Keratinocyte (primary cell): ENCODE measurements around the gene RSPH1.

Source experiments
- EZH2 ChIP-seq: IDR thresholded peaks from one replicate; pipeline ENCODE4 v1.6.1; 2012; ENCODE audit warnings: inconsistent platforms, mild to moderate bottlenecking, low read length, moderate library complexity
- TF ChIP-seq, protein P1 (sequence below), 3 experiments: IDR thresholded peaks in 1 of 3; conservative IDR thresholded peaks in 1 of 3; optimal IDR thresholded peaks in 1 of 3; 2 replicates in 2 of 3; 3 replicates in 1 of 3; pipeline versions ENCODE3 to v1.5.1; 2011; ENCODE audit warnings: low read length in 3 of 3, mild to moderate bottlenecking in 3 of 3, moderate library complexity in 2 of 3, control low read depth in 1 of 3, inconsistent platforms in 1 of 3; ENCODE audit not compliant: insufficient read depth in 2 of 3; ENCODE audit errors: extremely low read depth in 1 of 3

DNA sequence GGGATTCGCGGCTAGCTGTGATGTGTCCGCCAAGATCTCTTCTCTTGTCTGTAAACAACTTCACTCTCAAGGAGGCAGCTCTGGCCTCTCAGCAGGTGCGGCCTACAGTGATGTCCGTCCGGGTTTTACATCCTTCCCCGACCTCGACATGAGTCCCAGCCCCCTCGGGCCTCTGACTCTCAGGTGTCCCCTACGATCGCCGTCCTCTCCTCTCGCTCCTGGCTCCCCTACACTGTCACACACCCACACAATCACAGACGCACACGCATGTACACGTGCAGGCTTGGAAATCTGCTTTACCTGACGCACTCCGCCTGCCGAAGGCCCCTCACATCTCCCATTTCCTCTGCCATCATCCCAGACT is 797 bp upstream of the RSPH1 start:
- TF ChIP-seq, protein P1, sequence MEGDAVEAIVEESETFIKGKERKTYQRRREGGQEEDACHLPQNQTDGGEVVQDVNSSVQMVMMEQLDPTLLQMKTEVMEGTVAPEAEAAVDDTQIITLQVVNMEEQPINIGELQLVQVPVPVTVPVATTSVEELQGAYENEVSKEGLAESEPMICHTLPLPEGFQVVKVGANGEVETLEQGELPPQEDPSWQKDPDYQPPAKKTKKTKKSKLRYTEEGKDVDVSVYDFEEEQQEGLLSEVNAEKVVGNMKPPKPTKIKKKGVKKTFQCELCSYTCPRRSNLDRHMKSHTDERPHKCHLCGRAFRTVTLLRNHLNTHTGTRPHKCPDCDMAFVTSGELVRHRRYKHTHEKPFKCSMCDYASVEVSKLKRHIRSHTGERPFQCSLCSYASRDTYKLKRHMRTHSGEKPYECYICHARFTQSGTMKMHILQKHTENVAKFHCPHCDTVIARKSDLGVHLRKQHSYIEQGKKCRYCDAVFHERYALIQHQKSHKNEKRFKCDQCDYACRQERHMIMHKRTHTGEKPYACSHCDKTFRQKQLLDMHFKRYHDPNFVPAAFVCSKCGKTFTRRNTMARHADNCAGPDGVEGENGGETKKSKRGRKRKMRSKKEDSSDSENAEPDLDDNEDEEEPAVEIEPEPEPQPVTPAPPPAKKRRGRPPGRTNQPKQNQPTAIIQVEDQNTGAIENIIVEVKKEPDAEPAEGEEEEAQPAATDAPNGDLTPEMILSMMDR (optimal IDR thresholded peaks at IDR 0.05 in 1 of 3, IDR thresholded peaks at IDR 0.05 in 1 of 3, conservative IDR thresholded peaks at IDR 0.05 in 1 of 3; ENCODE audit: extremely low read depth in 1 of 3, insufficient read depth in 2 of 3, low read length in 3 of 3), result no peak
- no peak for TF ChIP-seq EZH2
